Astrocyte (in vitro differentiated cells and primary cell): Measurements from ENCODE around the gene ZNF526. TPM values are rescaled to one million over a fixed set of nuclear protein-coding genes. Genes with fewer than 3 reads are reported as not detected.
A peak's percentile ranks its signal among the peaks of the same experiment; 100 is the strongest.

Experiments used
- DNase-seq: peaks from one replicate; pipeline ENCODE4 v3.0.0-alpha.2; 2010; ENCODE audit warnings: low read depth
- FAIRE-seq: peaks from 2 replicates; lab custom pipeline; 2011; peaks lifted over from hg19 to GRCh38; lab: Jason Lieb, UNC
- H2AFZ ChIP-seq: 2 replicates; pipeline ENCODE4 v1.6.0; 2012; ENCODE audit warnings: low read depth, low read length, inconsistent platforms
- H3K27ac ChIP-seq: 2 replicates; pipeline ENCODE4 v1.5.1; 2011; ENCODE audit warnings: low read depth, low read length, inconsistent platforms
- H3K27me3 ChIP-seq: 2 replicates; pipeline ENCODE4 v1.6.0; 2011; ENCODE audit warnings: low read length, inconsistent platforms; ENCODE audit not compliant: insufficient read depth
- H3K36me3 ChIP-seq: 2 replicates; pipeline ENCODE4 v1.5.1; 2011; ENCODE audit warnings: low read length, inconsistent platforms; ENCODE audit not compliant: insufficient read depth
- H3K4me1 ChIP-seq: 2 replicates; pipeline ENCODE4 v1.5.1; 2011; ENCODE audit warnings: low read length, inconsistent platforms; ENCODE audit not compliant: insufficient read depth
- H3K4me2 ChIP-seq: 2 replicates; pipeline ENCODE4 v1.6.0; 2012; ENCODE audit warnings: low read length, inconsistent platforms
- H3K4me3 ChIP-seq: 2 replicates; pipeline ENCODE4 v1.5.1; 2011; ENCODE audit warnings: low read depth, mild to moderate bottlenecking, low read length, inconsistent platforms; ENCODE audit not compliant: insufficient read depth
- H3K79me2 ChIP-seq: 2 replicates; pipeline ENCODE4 v1.6.0; 2012; ENCODE audit warnings: mild to moderate bottlenecking, low read length, inconsistent platforms; ENCODE audit not compliant: insufficient read depth
- H3K9ac ChIP-seq: 2 replicates; pipeline ENCODE4 v1.6.0; 2012; ENCODE audit warnings: mild to moderate bottlenecking, low read length, inconsistent platforms
- H3K9me3 ChIP-seq: 2 replicates; pipeline ENCODE4 v1.5.1; 2012; ENCODE audit warnings: low read depth, mild to moderate bottlenecking, low read length, inconsistent platforms; ENCODE audit not compliant: insufficient read depth
- H4K20me1 ChIP-seq: 2 replicates; pipeline ENCODE4 v1.6.0; 2012; ENCODE audit warnings: low read length, inconsistent platforms; ENCODE audit not compliant: insufficient read depth
- H3K27ac Mint-ChIP-seq: one replicate; pipeline ENCODE4 v1.8.0; 2021; ENCODE audit warnings: mild to moderate bottlenecking, mixed read lengths; ENCODE audit not compliant: unreplicated experiment
- H3K27me3 Mint-ChIP-seq: one replicate; pipeline ENCODE4 v1.8.0; 2021; ENCODE audit warnings: low read depth, mixed read lengths; ENCODE audit not compliant: unreplicated experiment
- H3K36me3 Mint-ChIP-seq: one replicate; pipeline ENCODE4 v1.8.0; 2021; ENCODE audit warnings: low read depth, mixed read lengths; ENCODE audit not compliant: unreplicated experiment
- H3K4me1 Mint-ChIP-seq: one replicate; pipeline ENCODE4 v1.8.0; 2021; ENCODE audit warnings: low read depth, mixed read lengths; ENCODE audit not compliant: unreplicated experiment
- H3K4me3 Mint-ChIP-seq: one replicate; pipeline ENCODE4 v1.8.0; 2021; ENCODE audit warnings: mild to moderate bottlenecking, moderate library complexity, mixed read lengths; ENCODE audit not compliant: unreplicated experiment
- H3K9me3 Mint-ChIP-seq: one replicate; pipeline ENCODE4 v1.8.0; 2021; ENCODE audit warnings: mild to moderate bottlenecking, mixed read lengths; ENCODE audit not compliant: unreplicated experiment
- EZH2 ChIP-seq: IDR thresholded peaks from 2 replicates; pipeline ENCODE4 v1.6.1; 2012; ENCODE audit warnings: mild to moderate bottlenecking, low read length, inconsistent platforms; ENCODE audit not compliant: insufficient read depth
- total RNA-seq: library from RNA; stranded (reverse); gene quantifications from 2 replicates; pipeline ENCODE4 v1.2.1, GENCODE V29; 2021
- TF ChIP-seq, protein P1 (sequence below): IDR thresholded peaks from 2 replicates; pipeline ENCODE4 v1.5.1; 2011; ENCODE audit warnings: low read depth, mild to moderate bottlenecking, inconsistent platforms, low read length, moderate library complexity; ENCODE audit not compliant: insufficient read depth

Gene ZNF526
- total RNA-seq, 1 donor from 2014 or later: 20.2 TPM

GRCh38 chr19:42249149-42249750 lies 29.1 kb downstream of the ZNF526 start:
- peaks cover 63% of the 10 kb centered on the region for H4K20me1 ChIP-seq
- H3K9me3 Mint-ChIP-seq: peaks cover 3% of the 10 kb centered on the region
- no peaks in the 10 kb centered on the region for H3K27me3 Mint-ChIP-seq
- H3K27ac ChIP-seq: no peak overlapping the region
- no peak for TF ChIP-seq EZH2
- TF ChIP-seq, protein P1, sequence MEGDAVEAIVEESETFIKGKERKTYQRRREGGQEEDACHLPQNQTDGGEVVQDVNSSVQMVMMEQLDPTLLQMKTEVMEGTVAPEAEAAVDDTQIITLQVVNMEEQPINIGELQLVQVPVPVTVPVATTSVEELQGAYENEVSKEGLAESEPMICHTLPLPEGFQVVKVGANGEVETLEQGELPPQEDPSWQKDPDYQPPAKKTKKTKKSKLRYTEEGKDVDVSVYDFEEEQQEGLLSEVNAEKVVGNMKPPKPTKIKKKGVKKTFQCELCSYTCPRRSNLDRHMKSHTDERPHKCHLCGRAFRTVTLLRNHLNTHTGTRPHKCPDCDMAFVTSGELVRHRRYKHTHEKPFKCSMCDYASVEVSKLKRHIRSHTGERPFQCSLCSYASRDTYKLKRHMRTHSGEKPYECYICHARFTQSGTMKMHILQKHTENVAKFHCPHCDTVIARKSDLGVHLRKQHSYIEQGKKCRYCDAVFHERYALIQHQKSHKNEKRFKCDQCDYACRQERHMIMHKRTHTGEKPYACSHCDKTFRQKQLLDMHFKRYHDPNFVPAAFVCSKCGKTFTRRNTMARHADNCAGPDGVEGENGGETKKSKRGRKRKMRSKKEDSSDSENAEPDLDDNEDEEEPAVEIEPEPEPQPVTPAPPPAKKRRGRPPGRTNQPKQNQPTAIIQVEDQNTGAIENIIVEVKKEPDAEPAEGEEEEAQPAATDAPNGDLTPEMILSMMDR: no peak
- H3K4me3 Mint-ChIP-seq: no peak overlapping the region
- H3K4me1 Mint-ChIP-seq: peaks cover 37% of the 10 kb centered on the region
- no peak overlapping the region for H3K27ac Mint-ChIP-seq
- H3K4me1 ChIP-seq: peaks cover 38% of the 10 kb centered on the region
- no peak overlapping the region for H3K9ac ChIP-seq
- no peak overlapping the region for H2AFZ ChIP-seq
- no peaks in the 10 kb centered on the region for H3K27me3 ChIP-seq
- peaks cover 6% of the 10 kb centered on the region for H3K36me3 Mint-ChIP-seq
- FAIRE-seq (no peak), DNase-seq (no peak)
- H3K79me2 ChIP-seq: peaks cover 61% of the 10 kb centered on the region
- H3K4me3 ChIP-seq: no peak overlapping the region
- no peak overlapping the region for H3K4me2 ChIP-seq
- peaks cover 13% of the 10 kb centered on the region for H3K36me3 ChIP-seq
- H3K9me3 ChIP-seq: no peaks in the 10 kb centered on the region

DNA sequence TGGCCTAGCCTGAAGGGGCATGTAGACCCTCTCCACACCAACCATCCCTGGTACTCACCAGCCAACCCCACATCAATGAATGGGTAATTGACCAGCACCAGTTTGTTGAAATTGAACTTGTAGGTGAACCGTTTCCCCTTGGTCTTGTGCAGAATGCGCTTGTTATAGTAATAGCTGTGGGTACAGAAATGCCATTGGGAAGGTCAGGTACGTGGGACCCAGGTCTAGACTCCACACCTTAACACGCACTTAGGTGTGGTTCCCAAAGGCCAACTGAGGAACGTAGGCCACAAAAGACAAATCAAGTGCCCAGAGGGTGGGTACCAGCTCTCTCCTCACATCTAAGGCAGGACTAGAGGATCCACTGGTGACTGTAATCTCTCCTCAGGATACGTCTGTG lies 29.7 kb downstream of the ZNF526 start:
- Mint-ChIP-seq H3K36me3 (peaks cover 6% of the 10 kb centered on the region), H3K4me1 (peaks cover 33% of the 10 kb centered on the region)

More for the DNA sequence above, 29.7 kb downstream of the ZNF526 start:
- peaks cover 63% of the 10 kb centered on the region for H4K20me1 ChIP-seq
- no peak for TF ChIP-seq EZH2
- TF ChIP-seq, protein P1: no peak
- H3K4me1 ChIP-seq: peaks cover 35% of the 10 kb centered on the region
- no peaks in the 10 kb centered on the region for H3K27me3 Mint-ChIP-seq
- H3K27ac ChIP-seq: peak overlapping the region; percentile 66
- no peak overlapping the region for H2AFZ ChIP-seq
- H3K36me3 ChIP-seq: peaks cover 13% of the 10 kb centered on the region
- peak overlapping the region; percentile 47 for H3K27ac Mint-ChIP-seq
- no peak for FAIRE-seq
- peaks cover 3% of the 10 kb centered on the region for H3K9me3 Mint-ChIP-seq
- no peaks in the 10 kb centered on the region for H3K9me3 ChIP-seq
- peak overlapping the region; percentile 66 for H3K4me3 Mint-ChIP-seq
- H3K79me2 ChIP-seq: peaks cover 65% of the 10 kb centered on the region
- H3K4me2 ChIP-seq: peak overlapping the region; percentile 81
- DNase-seq: no peak
- no peak overlapping the region for H3K4me3 ChIP-seq
- no peaks in the 10 kb centered on the region for H3K27me3 ChIP-seq
- H3K9ac ChIP-seq: peak overlapping the region; percentile 66
